Left renal pelvis (tissue), 4 donors: Measurements from ENCODE around the gene THAP10. TPM values are rescaled to one million over a fixed set of nuclear protein-coding genes. Genes with fewer than 3 reads are reported as not detected.
"Not testable (repeated sequence)": the region's sequence is repeated elsewhere in the genome, so short reads cannot be mapped to it uniquely, and the experiment has no call there.

Experiments
- DNase-seq, 4 donors: peaks; one replicate each; pipeline ENCODE4 v3.0.0-alpha.2; 2013; ENCODE audit warnings: low read depth in 4 of 4, low spot score in 3 of 4
- polyA plus RNA-seq, 4 donors: library from polyadenylated mRNA; unstranded; fragments of 120-200 nt; gene quantifications; one replicate each; pipeline ENCODE4 v1.2.1, GENCODE V29; 2013; ENCODE audit not compliant: insufficient read length in 4 of 4

Gene THAP10
- polyA plus RNA-seq, 4 donors = 6.5 to 9.4 (median 7.1) TPM

- no peak for DNase-seq
Measured at GRCh38 chr15:70879401-70879800, 12.8 kb downstream of the THAP10 start.

DNA sequence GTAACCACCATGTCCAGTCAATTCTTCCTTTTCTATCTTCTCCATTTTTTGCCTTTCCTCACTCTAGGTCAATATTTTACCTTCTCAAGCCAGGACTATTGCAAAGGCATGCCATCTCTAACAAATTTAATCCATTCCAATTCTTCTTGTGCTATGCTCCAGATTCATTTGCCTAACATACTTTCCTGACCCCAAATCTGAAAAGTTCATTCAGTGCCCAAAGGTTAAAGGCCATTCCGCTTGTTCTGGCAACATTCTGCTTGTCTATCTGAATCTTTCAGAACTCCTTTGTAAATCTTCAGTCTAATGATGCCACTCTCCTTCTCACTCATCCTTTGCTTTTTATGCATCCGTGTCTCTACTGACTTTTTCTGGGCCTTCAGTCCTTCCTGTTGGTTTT lies 15.6 kb downstream of the THAP10 start:
- DNase-seq = no peak

GRCh38 chr15:70876011-70876410 lies 16.2 kb downstream of the THAP10 start:
- no peak for DNase-seq

DNA sequence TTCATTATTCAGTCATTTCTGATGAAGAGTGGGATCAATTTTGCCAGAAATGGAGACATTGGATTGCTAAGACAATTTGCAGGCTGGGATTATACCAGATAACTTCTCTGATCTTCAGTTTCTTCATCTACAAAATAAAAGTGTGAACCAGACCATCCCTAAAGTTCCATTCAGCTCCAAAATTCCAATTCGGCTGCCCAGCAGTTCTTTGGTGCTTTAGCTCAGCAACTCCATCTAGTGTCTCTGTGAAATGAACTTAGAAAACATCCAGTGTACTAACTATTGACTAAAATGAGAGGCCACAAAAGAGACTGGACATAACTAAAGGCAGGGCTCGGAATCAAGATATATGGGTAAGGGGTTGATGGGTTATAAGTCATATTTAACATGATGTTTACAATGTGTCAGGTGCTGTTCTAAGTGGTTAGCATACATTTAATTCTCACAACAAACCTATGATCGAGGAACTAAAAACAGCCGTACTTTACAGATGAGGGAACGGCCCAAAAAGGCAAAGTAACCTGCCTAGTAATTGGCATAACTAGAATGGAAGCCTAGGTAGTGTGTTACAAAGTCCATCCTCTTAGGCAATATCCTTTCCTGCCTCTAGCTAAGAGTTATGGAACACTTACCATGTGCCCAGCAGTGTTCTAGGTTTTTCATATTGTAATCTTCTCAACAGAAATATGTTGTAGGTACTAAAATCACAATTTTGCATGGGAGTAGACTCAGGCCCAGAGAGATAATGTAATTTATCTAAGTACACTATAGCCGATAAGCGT lies 17.0 kb downstream of the THAP10 start:
- DNase-seq = no peak

DNA sequence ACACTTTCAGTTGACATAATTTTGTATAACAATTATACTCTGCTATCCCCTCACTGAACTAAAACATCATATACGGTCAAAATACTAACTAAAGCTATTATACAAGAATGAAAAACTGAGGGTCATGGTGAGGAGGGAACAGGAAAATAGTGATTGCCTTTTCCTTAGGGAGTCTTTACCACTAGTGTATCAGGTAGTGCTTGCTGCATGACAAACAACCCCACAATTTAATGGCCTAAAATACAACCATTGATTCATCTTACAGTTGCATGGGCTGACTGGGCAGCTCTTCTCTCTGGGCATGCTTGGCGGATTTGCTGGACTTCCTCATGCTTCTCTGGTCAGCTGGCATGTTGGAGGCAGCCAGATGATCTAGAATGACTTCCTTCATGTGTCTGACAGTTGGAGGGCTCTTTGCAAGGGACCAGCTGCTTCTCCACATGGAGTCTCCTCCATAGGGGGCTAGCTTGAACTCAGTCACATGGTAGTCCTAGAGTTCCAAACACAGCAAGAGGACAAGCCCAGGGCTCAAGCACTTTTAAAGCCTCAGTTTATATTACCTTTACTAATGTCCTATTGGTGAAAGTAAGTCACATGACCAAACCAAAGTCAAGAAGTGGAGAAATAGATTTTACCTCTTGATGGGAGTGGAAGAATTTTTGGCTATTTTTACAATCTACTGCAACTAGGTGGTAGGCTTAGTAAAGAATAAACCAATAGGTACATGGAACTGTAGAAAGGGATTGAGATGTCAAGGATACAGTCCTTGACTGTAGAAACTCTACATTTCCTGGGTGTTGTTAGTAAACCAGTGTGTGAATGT lies 18.8 kb downstream of the THAP10 start:
- no peak for DNase-seq

DNA sequence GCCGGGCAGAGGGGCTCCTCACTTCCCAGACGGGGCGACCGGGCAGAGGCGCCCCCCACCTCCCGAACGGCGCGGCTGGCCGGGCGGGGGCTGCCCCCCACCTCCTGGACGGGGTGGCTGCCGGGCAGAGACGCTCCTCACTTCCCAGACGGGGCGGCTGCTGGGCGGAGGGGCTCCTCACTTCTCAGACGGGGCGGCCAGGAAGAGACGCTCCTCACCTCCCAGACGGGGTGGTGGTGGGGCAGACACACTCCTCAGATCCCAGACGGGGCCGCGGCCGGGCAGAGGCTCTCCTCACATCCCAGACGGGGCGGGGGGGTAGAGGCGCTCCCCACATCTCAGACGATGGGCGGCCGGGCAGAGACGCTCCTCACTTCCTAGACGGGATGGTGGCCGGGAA lies 20.7 kb downstream of the THAP10 start:
- not testable (repeated sequence) for DNase-seq

DNA sequence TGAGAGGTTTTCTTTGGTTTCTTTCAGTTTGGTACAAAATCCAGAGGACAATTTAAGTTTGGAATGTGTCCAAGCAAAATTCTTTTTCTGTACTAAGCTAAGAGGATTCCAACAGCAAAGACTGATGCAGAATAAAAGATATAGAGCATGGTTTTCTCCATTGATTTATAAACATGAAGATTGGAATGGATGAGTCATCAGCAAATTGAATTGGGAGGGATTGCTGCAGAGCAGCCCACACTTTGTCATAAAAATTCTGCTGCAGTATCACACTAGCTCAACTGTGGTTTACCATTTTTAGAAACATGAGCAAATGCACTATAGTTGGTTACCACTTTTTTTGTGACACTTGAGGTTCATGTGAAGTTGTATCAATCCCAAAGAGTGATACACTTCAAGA lies 22.2 kb downstream of the THAP10 start:
- DNase-seq = no peak

DNA sequence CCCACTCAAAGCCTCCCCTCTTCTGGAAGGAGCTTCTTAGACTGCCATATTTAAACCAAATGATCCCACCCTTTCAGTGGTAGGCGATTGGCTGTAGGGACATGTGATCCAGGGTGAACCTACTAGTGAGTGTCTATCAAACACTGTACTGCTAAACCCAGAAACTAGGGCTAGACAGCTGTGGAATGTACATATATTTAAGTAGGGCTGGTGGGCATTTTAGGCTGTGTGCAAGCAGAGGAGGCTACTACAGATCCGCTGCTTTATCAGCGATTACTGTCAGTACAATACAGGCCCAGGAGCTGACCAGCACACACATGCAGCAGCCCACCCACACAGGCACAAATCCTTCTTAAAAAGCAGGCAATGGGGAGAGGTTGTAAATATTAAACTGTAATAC lies 22.9 kb downstream of the THAP10 start:
- DNase-seq = no peak

- DNase-seq = no peak
Measured at GRCh38 chr15:70867911-70868467, 24.2 kb downstream of the THAP10 start.

GRCh38 chr15:70866982-70867641 lies 25.1 kb downstream of the THAP10 start:
- DNase-seq = no peak

DNA sequence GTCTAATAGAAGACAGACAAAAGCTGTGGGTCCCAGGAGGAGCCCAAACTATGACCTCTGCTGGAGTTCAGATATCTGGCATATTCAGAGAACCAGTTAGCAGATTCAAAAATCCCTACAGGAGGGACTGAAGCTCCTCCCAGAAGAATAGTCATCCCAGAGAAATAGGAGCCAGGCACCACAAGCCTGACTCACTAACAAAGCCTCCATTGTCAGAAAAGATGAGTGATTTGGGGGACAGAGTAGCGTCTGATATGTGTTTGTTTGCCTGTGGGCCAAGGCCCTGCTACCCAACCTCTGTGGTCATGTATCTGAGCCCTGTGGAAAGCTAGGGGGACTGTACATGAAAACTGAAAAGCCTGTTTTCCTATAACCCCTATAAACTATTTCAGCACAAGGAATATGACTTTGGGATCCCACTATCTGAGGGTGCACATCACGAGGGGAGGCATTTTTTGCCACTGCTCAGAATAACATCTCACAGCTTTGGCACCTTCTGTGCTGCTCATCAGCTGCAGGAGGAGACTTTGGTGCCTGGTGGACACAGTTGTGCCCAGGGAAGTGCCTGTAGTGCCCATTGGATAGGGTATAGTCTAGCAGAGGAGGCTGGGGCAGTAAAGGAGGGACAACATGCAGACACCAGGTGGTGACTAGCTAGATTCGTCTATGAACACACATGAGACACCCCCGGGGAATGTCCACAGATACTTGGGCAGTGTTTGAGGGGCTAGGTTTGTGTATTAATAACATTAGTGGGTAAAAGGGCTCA lies 28.6 kb downstream of the THAP10 start:
- no peak for DNase-seq

DNA sequence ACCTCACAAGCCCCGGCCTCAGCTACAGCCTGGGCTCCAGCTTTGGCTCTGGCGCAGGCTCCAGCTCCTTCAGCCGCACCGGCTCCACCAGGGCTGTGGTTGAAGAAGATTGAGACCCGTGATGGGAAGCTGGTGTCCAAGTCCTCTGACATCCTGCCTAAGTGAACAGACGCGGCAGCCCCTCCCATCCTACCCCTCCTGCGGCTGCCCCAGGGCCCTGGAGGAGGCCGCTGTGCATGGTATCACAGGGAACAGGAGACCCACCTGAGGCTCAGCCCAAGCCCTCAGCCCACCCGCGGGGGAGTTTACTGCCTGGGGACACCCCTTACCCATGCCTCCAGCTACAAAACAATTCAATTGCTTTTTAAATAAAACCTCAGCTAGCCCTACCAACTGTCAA lies 32.2 kb downstream of the THAP10 start:
- DNase-seq = no peak

- no peak for DNase-seq
Measured at GRCh38 chr15:70859322-70859908, 32.8 kb downstream of the THAP10 start.

GRCh38 chr15:70858614-70859321 lies 33.5 kb downstream of the THAP10 start:
- DNase-seq = not testable (repeated sequence)

GRCh38 chr15:70857562-70858285 lies 34.5 kb downstream of the THAP10 start:
- no peak for DNase-seq

- no peak for DNase-seq
Measured at GRCh38 chr15:70856884-70857561, 35.2 kb downstream of the THAP10 start.

GRCh38 chr15:70856177-70856883 lies 35.9 kb downstream of the THAP10 start:
- DNase-seq = no peak
